GM19099 (cell line): ENCODE results near the gene ARID2.

Experiments
- POLR2A ChIP-seq: IDR thresholded peaks from 3 replicates; pipeline ENCODE4 v1.6.1; 2011; ENCODE audit warnings: low read depth; ENCODE audit not compliant: insufficient read length; ENCODE audit errors: extremely low read depth

The ARID2 gene

GRCh38 chr12:45781080-45781479, 51.6 kb downstream of the ARID2 start:
- no peak for TF ChIP-seq POLR2A

GRCh38 chr12:45785315-45785714, 55.8 kb downstream of the ARID2 start:
- no peak for TF ChIP-seq POLR2A

- TF ChIP-seq POLR2A, result no peak
These were observed 59.5 kb downstream of the ARID2 start for GRCh38 chr12:45789025-45789424.

- no peak for TF ChIP-seq POLR2A
These were observed 64.9 kb downstream of the ARID2 start for GRCh38 chr12:45794422-45794821.

DNA sequence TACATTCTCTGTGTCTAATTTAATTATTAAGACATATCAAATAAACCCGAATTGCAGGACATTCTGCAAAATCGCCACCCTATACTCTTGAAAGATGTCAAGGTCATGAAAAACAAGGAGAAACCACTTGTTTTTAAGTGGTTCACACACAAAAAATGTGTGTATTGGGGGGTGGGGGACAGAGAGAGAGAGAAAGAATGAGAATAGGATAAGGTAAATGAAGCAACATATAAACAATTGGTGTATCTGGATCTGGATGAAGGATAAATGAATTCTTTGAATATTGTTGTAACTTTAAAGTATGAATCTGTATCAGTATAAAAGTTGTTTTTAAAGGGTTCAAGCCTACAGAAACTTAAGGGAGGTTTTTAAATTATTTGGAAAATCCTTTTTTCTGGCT, 72.1 kb downstream of the ARID2 start:
- no peak for TF ChIP-seq POLR2A

- TF ChIP-seq POLR2A, result no peak
These were observed 73.6 kb downstream of the ARID2 start for GRCh38 chr12:45803111-45803510.

DNA sequence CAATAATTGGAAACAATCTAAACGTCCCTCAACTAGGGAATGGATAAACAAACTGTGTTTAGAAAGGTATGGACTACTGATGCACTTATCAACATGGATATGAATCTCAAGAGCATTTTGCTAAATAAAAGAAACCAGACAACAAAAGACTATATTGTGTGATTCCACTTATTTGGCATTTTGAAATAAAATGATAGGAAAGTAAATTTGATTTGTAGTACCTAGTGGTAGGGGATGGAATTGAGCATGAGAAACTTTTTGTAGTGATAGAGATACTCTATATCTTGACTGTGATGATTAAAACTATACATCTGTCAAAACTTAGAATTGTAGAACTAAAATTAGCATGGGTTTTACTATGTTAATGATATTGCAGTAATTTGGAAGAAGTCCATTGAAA, 87.1 kb downstream of the ARID2 start:
- no peak for TF ChIP-seq POLR2A

DNA sequence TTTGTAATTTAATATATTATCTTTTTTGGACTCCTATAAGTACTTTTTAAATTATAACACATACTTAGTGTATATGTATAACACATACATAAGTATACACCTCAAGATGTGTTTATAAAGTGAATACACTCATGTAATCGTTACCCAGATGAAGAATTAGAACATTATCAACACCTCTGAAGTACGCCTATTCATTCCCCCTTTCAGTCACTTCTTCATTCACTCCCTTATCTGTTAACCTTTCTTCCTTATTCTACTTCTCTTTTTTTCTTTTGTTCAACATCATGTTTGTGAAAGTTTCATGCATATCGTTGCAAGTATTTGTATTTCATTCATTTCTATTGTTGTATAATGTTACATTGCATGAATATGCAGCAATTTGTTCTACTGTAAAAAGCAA, 98.5 kb downstream of the ARID2 start:
- TF ChIP-seq POLR2A, result no peak

DNA sequence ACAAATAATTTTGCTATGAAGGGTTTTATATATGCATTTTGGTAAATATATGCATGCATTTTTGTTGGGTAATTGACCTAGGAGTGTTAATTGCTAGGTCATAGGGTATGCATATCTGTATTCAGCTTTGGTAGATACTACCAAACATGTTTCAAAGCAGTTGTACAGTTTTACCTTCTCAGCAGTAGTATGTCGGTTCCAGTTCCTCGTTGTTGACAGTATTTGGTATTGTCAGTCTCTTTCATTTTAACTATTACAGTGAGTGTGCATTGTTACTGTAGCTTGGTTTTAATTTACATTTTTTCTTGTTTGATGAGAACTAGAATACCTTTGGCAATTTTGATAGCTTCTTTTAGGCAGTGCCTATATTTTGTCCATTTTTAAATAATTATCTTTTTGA, 98.9 kb downstream of the ARID2 start:
- TF ChIP-seq POLR2A, result no peak

GRCh38 chr12:45831590-45831989, 102.1 kb downstream of the ARID2 start:
- TF ChIP-seq POLR2A, result no peak

- TF ChIP-seq POLR2A, result no peak
These were observed 103.9 kb downstream of the ARID2 start for GRCh38 chr12:45833401-45833800.

GRCh38 chr12:45834809-45835208, 105.3 kb downstream of the ARID2 start:
- TF ChIP-seq POLR2A, result no peak

- no peak for TF ChIP-seq POLR2A
These were observed 110.4 kb downstream of the ARID2 start for GRCh38 chr12:45839917-45840316.

DNA sequence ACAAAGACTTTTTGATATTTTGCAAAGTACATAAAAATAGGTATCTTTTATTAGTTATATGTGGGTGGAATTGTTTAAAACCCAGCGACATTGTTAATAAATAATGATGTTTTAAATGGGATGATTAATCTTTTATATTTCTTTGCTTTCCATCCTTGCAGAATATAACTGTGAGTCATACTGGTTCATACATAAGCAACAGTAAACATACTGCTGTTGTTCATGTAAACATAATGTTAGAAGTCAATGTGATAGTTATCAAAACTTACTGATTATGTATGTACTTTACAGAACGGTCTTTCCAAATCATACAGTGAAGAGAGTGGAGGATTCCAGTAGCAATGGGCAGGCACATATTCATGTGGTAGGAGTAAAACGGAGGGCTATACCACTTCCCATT, 119.8 kb downstream of the ARID2 start:
- no peak for TF ChIP-seq POLR2A

DNA sequence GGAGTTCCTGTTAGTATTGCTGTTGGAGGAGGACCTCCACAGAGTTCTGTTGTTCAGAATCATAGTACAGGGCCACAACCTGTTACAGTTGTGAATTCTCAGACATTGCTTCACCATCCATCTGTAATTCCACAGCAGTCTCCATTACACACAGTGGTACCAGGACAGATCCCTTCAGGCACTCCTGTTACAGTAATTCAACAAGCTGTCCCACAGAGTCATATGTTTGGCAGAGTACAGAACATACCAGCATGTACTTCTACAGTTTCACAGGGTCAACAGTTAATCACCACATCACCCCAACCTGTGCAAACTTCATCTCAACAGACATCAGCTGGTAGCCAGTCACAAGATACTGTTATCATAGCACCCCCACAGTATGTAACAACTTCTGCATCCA, 120.8 kb downstream of the ARID2 start:
- TF ChIP-seq POLR2A, result no peak

- no peak for TF ChIP-seq POLR2A
These were observed 123.0 kb downstream of the ARID2 start for GRCh38 chr12:45852508-45852907.

GRCh38 chr12:45853550-45853949, 124.0 kb downstream of the ARID2 start:
- no peak for TF ChIP-seq POLR2A

GRCh38 chr12:45863332-45863731, 133.8 kb downstream of the ARID2 start:
- no peak for TF ChIP-seq POLR2A
